H1 (cell line): ENCODE results near the gene SLC25A20. TPM values are rescaled to one million over a fixed set of nuclear protein-coding genes. Genes with fewer than 3 reads are reported as not detected.

ENCODE experiments used
- CTCF ChIA-PET: fragments of 300-600 bp; sonication (Branson Sonifier 250); formaldehyde crosslinking; loops from one replicate; lab custom pipeline; 2021; ENCODE audit not compliant: partially characterized antibody; lab: Charles Lee
- POLR2A ChIA-PET: fragments of 300-600 bp; sonication (Branson Sonifier 250); formaldehyde crosslinking; loops from one replicate; lab custom pipeline; 2021; ENCODE audit warnings: inconsistent platforms; ENCODE audit not compliant: partially characterized antibody; lab: Charles Lee
- DNase-seq, 2 experiments: peaks; one replicate each; pipeline versions ENCODE4 v3.0.0 to v3.0.0-alpha.2; 2010 to 2022; ENCODE audit warnings: low spot score in 2 of 2, low read depth in 1 of 2, mixed read lengths in 1 of 2
- FAIRE-seq: peaks from 2 replicates; lab custom pipeline; 2011; peaks lifted over from hg19 to GRCh38; lab: Jason Lieb, UNC
- H2AFZ ChIP-seq: 2 replicates; pipeline ENCODE4 v1.8.1; 2012; ENCODE audit warnings: low read length, inconsistent platforms
- H2AK5ac ChIP-seq: 2 replicates; pipeline ENCODE4 v1.6.1; 2013; ENCODE audit warnings: low read depth, low read length
- H2BK120ac ChIP-seq: replicated peaks from 2 replicates; pipeline ENCODE3; 2013; ENCODE audit warnings: low read depth, low read length, inconsistent platforms
- H2BK12ac ChIP-seq: 2 replicates; pipeline ENCODE4 v1.6.1; 2013; ENCODE audit warnings: low read depth, low read length
- H2BK15ac ChIP-seq: 2 replicates; pipeline ENCODE4 v1.6.1; 2013; ENCODE audit warnings: low read length
- H2BK20ac ChIP-seq: 2 replicates; pipeline ENCODE4 v1.6.1; 2013; ENCODE audit warnings: low read length
- H2BK5ac ChIP-seq: 2 replicates; pipeline ENCODE4 v1.6.1; 2013; ENCODE audit warnings: low read depth, low read length
- H3K14ac ChIP-seq: 2 replicates; pipeline ENCODE4 v1.6.1; 2013; ENCODE audit warnings: inconsistent platforms; ENCODE audit not compliant: insufficient read length
- H3K18ac ChIP-seq: 2 replicates; pipeline ENCODE4 v1.6.1; 2013; ENCODE audit warnings: low read length; ENCODE audit errors: extremely low read depth
- H3K23ac ChIP-seq: 2 replicates; pipeline ENCODE4 v1.6.1; 2013; ENCODE audit warnings: inconsistent platforms; ENCODE audit not compliant: insufficient read length
- H3K23me2 ChIP-seq: 2 replicates; pipeline ENCODE4 v1.6.1; 2013; ENCODE audit warnings: low read depth, low read length
- H3K27ac ChIP-seq: 2 replicates; pipeline ENCODE4 v1.6.1; 2011; ENCODE audit warnings: low read depth, low read length, inconsistent platforms
- H3K27me3 ChIP-seq, 4 experiments: replicated peaks in 1 of 4; 1 replicate in 1 of 4; 2 replicates in 3 of 4; pipeline versions ENCODE4 v1.6.1 to v1.8.1; 2011 to 2013; ENCODE audit warnings: low read length in 3 of 4, mild to moderate bottlenecking in 3 of 4, inconsistent platforms in 2 of 4, mixed read lengths in 2 of 4, moderate library complexity in 1 of 4; ENCODE audit not compliant: control insufficient read depth in 3 of 4, insufficient read depth in 3 of 4; ENCODE audit errors: extremely low read depth in 1 of 4
- H3K36me3 ChIP-seq, 4 experiments: 2 replicates each; pipeline versions ENCODE4 v1.6.1 to v1.8.1; 2011 to 2013; ENCODE audit warnings: mild to moderate bottlenecking in 4 of 4, low read length in 3 of 4, moderate library complexity in 2 of 4, control low read depth in 1 of 4, inconsistent platforms in 1 of 4; ENCODE audit not compliant: insufficient read depth in 4 of 4, control insufficient read depth in 2 of 4
- H3K4ac ChIP-seq: replicated peaks from 2 replicates; pipeline ENCODE3; 2013; ENCODE audit warnings: low read length, low read depth, mixed read lengths, inconsistent platforms; ENCODE audit not compliant: insufficient read length
- H3K4me1 ChIP-seq, 4 experiments: replicated peaks in 1 of 4; 1 replicate in 1 of 4; 2 replicates in 3 of 4; pipeline versions ENCODE4 v1.6.1 to v1.8.1; 2011 to 2013; ENCODE audit warnings: low read length in 3 of 4, inconsistent platforms in 2 of 4, mixed read lengths in 1 of 4; ENCODE audit not compliant: insufficient read depth in 4 of 4, control insufficient read depth in 3 of 4
- H3K4me2 ChIP-seq, 2 experiments: 2 replicates each; pipeline versions ENCODE4 v1.6.1 to v1.8.1; 2011 to 2013; ENCODE audit warnings: low read depth in 2 of 2, low read length in 2 of 2, control low read depth in 1 of 2, inconsistent platforms in 1 of 2, mild to moderate bottlenecking in 1 of 2; ENCODE audit not compliant: insufficient read depth in 1 of 2
- H3K4me3 ChIP-seq, 4 experiments: fragments of 200-600, 300-600 bp in 1 of 4; sonication (generic), shearing (Covaris generic), sonication (Bioruptor Twin) in 1 of 4; 2 replicates each; pipeline versions ENCODE4 v1.5.1 to v1.8.1; 2011 to 2016; ENCODE audit warnings: low read length in 4 of 4, low read depth in 3 of 4, control low read depth in 2 of 4, inconsistent platforms in 2 of 4, mild to moderate bottlenecking in 2 of 4, mixed read lengths in 1 of 4, moderate library complexity in 1 of 4; ENCODE audit not compliant: insufficient read depth in 2 of 4; ENCODE audit errors: extremely low read depth in 1 of 4
- H3K56ac ChIP-seq: replicated peaks from 2 replicates; pipeline ENCODE3; 2013; ENCODE audit warnings: low read depth, mild to moderate bottlenecking, mixed read lengths, low read length, inconsistent platforms; ENCODE audit not compliant: insufficient read length
- H3K79me1 ChIP-seq: 2 replicates; pipeline ENCODE4 v1.6.1; 2013; ENCODE audit warnings: low read depth, low read length, control low read depth
- H3K79me2 ChIP-seq, 2 experiments: 2 replicates each; pipeline versions ENCODE4 v1.6.1 to v1.8.1; 2012 to 2013; ENCODE audit warnings: low read length in 2 of 2, mild to moderate bottlenecking in 2 of 2, inconsistent platforms in 1 of 2; ENCODE audit not compliant: insufficient read depth in 2 of 2, control insufficient read depth in 1 of 2
- H3K9ac ChIP-seq, 4 experiments: replicated peaks in 1 of 4; 1 replicate in 1 of 4; 2 replicates in 3 of 4; pipeline versions ENCODE4 v1.6.1 to v1.8.1; 2011 to 2013; ENCODE audit warnings: low read depth in 3 of 4, low read length in 3 of 4, control low read depth in 2 of 4, mild to moderate bottlenecking in 2 of 4, moderate library complexity in 2 of 4, inconsistent platforms in 1 of 4; ENCODE audit errors: extremely low read depth in 1 of 4
- H3K9me3 ChIP-seq, 2 experiments: 2 replicates each; pipeline versions ENCODE4 v1.6.1 to v1.8.1; 2012 to 2013; ENCODE audit warnings: mild to moderate bottlenecking in 2 of 2, moderate library complexity in 2 of 2, control low read depth in 1 of 2, inconsistent platforms in 1 of 2, low read depth in 1 of 2, low read length in 1 of 2, mixed read lengths in 1 of 2; ENCODE audit not compliant: insufficient read depth in 2 of 2
- H4K20me1 ChIP-seq, 2 experiments: replicated peaks in 1 of 2; 2 replicates each; pipeline versions ENCODE3 to v1.8.1; 2011 to 2013; ENCODE audit warnings: inconsistent platforms in 2 of 2, low read length in 2 of 2, mild to moderate bottlenecking in 1 of 2; ENCODE audit not compliant: insufficient read depth in 2 of 2, control insufficient read depth in 1 of 2
- H4K5ac ChIP-seq: 2 replicates; pipeline ENCODE4 v1.6.1; 2013; ENCODE audit warnings: low read length, low read depth, mixed read lengths, inconsistent platforms; ENCODE audit not compliant: insufficient read length
- H4K8ac ChIP-seq: 2 replicates; pipeline ENCODE4 v1.8.0; 2013; ENCODE audit warnings: mild to moderate bottlenecking, moderate library complexity, low read length, inconsistent platforms; ENCODE audit not compliant: insufficient read depth; ENCODE audit errors: extremely low read depth
- H4K91ac ChIP-seq: replicated peaks from 2 replicates; pipeline ENCODE3; 2013; ENCODE audit warnings: low read length, mixed read lengths, inconsistent platforms; ENCODE audit not compliant: insufficient read length
- CREB1 ChIP-seq: IDR thresholded peaks from 2 replicates; pipeline ENCODE4 v1.6.1; 2012; ENCODE audit warnings: inconsistent platforms
- EP300 ChIP-seq, 2 experiments: IDR thresholded peaks; 1 replicate in 1 of 2; 2 replicates in 1 of 2; pipeline ENCODE4 v1.6.1; 2011 to 2012; ENCODE audit warnings: low read depth in 2 of 2, low read length in 2 of 2, mild to moderate bottlenecking in 2 of 2, borderline replicate concordance in 1 of 2, inconsistent platforms in 1 of 2, moderate library complexity in 1 of 2
- FOSL1 ChIP-seq: IDR thresholded peaks from 2 replicates; pipeline ENCODE4 v1.6.1; 2011; ENCODE audit warnings: mild to moderate bottlenecking, low read depth, low read length, moderate library complexity; ENCODE audit not compliant: insufficient read depth
- JUN ChIP-seq: IDR thresholded peaks from 2 replicates; pipeline ENCODE4 v1.6.1; 2011; ENCODE audit warnings: low read depth, mild to moderate bottlenecking, improper control_type of control experiment, low read length
- RBBP5 ChIP-seq: IDR thresholded peaks from 2 replicates; pipeline ENCODE4 v1.7.1; 2012; ENCODE audit warnings: low read depth, mild to moderate bottlenecking, inconsistent platforms, low read length, moderate library complexity, borderline replicate concordance
- SP2 ChIP-seq: IDR thresholded peaks from 2 replicates; pipeline ENCODE4 v1.6.1; 2012; ENCODE audit warnings: mild to moderate bottlenecking, low read length, inconsistent platforms
- WGBS, 2 experiments: shearing (Covaris generic) in 1 of 2; methylation state at CpG; one replicate each; pipeline versions ENCODE4 v1.1.6 to v1.1.7; 2013 to 2015; ENCODE audit warnings: low lambda C conversion rate in 2 of 2, mixed read lengths in 2 of 2, inconsistent platforms in 1 of 2, low coverage in 1 of 2, missing lambda C conversion rate in 1 of 2; ENCODE audit not compliant: insufficient replicate concordance in 2 of 2, insufficient coverage in 1 of 2, insufficient read length in 1 of 2; ENCODE audit errors: extremely low coverage in 1 of 2, missing lambda C conversion rate in 1 of 2; 5-methylcytosine and 5-hydroxymethylcytosine counted together
- polyA plus RNA-seq, 7 experiments: library from polyadenylated mRNA; depleted of rRNA in 3 of 7; stranded (reverse) in 5 of 7; unstranded in 2 of 7; fragments of >200 nt in 5 of 7; fragments of 200-250 nt in 2 of 7; gene quantifications; 1 replicate in 5 of 7; 2 replicates in 1 of 7; 4 replicates in 1 of 7; pipeline versions ENCODE4 v1.2.1 to v1.2.3, GENCODE V29; 2011 to 2013; ENCODE audit warnings: missing spikeins in 2 of 7, mixed read lengths in 2 of 7
- total RNA-seq: library from RNA; stranded (reverse); fragmentation: NEBNext Ultra II Directional; extraction: Animal tissue kit (Norgen Biotek cat#: 25700); gene quantifications from 2 replicates; pipeline ENCODE4 v1.2.1, GENCODE V29; 2021
- TF ChIP-seq, protein P1 (sequence below): IDR thresholded peaks from 2 replicates; pipeline ENCODE4 v1.6.1; 2012; ENCODE audit warnings: inconsistent platforms
- TF ChIP-seq, protein P2 (sequence below): IDR thresholded peaks from 2 replicates; pipeline ENCODE4 v1.6.1; 2011; ENCODE audit warnings: low read length, improper control_type of control experiment

Gene SLC25A20
- total and polyA plus RNA-seq, 2 of the 8 experiments (the other 6 are each of a cell fraction or from before 2014, with no cell fraction given), result 3.8 to 4.0 TPM

DNA sequence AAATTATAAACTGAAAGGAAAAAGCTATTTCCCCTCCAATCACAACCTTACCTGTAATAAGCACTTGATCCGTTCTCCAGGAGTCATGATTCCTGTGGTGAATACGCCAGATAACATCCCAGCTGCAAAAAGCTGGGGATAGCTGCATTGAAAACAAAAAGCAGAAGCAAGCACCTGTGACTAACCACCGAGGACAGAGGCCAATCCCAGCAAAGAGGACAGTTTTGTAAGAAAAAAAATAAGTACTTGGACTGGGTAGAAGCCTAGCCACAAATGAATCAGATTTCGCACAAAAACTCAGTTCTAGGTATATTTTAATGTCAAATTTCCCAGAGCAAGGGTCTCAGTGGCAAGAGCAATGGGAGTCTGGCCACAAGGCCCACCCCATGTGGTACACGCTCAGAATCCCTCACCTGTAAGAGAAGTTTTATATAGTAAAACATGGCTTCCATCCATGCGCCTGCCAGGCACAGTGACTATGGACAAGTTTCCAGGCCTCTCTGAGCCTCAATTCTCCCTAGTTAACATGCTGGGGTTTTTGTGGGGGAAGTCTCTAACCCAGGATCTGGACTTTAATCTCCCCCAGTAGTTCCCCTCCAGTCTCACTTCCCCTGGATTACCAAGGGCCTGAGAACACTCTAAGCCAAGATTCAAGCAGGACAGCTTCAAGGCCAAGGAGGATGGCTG is 19.2 kb downstream of the SLC25A20 start:
- H2BK12ac ChIP-seq, result no peak overlapping the region
- DNase-seq (no peak), FAIRE-seq (no peak)
- 92% methylated on average over 6 of the region's 6 CpGs; no CpG with 5 or more reads in 1 of the 2 experiments for WGBS, 2 experiments
- no peak overlapping the region for H3K23ac ChIP-seq
- no peak overlapping the region for H3K4me2 ChIP-seq
- H3K9me3 ChIP-seq, result no peaks in the 10 kb centered on the region
- no peak overlapping the region for H4K5ac ChIP-seq
- no peak overlapping the region for H2BK20ac ChIP-seq
- H2BK120ac ChIP-seq, result no peak overlapping the region
- ChIA-PET POLR2A (interaction anchor here (1.3 kb wide), 1 partner anchor 10 kb away, joined by 3 read pairs; no protein-coding TSS in a partner anchor), CTCF (interaction anchor here (1.5 kb wide), 1 partner anchor 140 kb away, joined by 3 read pairs; no protein-coding TSS in a partner anchor)
- H2AK5ac ChIP-seq, result no peak overlapping the region
- H3K4me3 ChIP-seq, result no peak overlapping the region
- H3K36me3 ChIP-seq, result no peaks in the 10 kb centered on the region
- no peaks in the 10 kb centered on the region for H3K23me2 ChIP-seq
- H4K91ac ChIP-seq, result no peak overlapping the region
- H2BK15ac ChIP-seq, result no peak overlapping the region
- no peak overlapping the region for H3K14ac ChIP-seq
- no peak overlapping the region for H3K9ac ChIP-seq
- H2AFZ ChIP-seq, result no peak overlapping the region
- no peak overlapping the region; the same call in 1 of the 2 replicates for H4K8ac ChIP-seq
- no peaks in the 10 kb centered on the region for H4K20me1 ChIP-seq
- no peaks in the 10 kb centered on the region for H3K4me1 ChIP-seq
- no peak overlapping the region for H3K18ac ChIP-seq
- H3K27ac ChIP-seq, result no peak overlapping the region
- H3K56ac ChIP-seq, result no peak overlapping the region
- no peaks in the 10 kb centered on the region for H3K79me1 ChIP-seq
- TF ChIP-seq, protein P1, sequence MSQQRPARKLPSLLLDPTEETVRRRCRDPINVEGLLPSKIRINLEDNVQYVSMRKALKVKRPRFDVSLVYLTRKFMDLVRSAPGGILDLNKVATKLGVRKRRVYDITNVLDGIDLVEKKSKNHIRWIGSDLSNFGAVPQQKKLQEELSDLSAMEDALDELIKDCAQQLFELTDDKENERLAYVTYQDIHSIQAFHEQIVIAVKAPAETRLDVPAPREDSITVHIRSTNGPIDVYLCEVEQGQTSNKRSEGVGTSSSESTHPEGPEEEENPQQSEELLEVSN, result no peak
- TF ChIP-seq CREB1 (no peak), RBBP5 (no peak), EP300 (IDR thresholded peaks at IDR 0.05; ENCODE audit: borderline replicate concordance in 1 of 2, low read depth in 2 of 2, low read length in 2 of 2) (no peak), SP2 (no peak), FOSL1 (no peak), JUN (no peak)
- TF ChIP-seq, protein P2, sequence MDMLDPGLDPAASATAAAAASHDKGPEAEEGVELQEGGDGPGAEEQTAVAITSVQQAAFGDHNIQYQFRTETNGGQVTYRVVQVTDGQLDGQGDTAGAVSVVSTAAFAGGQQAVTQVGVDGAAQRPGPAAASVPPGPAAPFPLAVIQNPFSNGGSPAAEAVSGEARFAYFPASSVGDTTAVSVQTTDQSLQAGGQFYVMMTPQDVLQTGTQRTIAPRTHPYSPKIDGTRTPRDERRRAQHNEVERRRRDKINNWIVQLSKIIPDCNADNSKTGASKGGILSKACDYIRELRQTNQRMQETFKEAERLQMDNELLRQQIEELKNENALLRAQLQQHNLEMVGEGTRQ, result no peak
- H2BK5ac ChIP-seq, result no peak overlapping the region
- no peaks in the 10 kb centered on the region for H3K27me3 ChIP-seq
- no peak overlapping the region for H3K4ac ChIP-seq
- H3K79me2 ChIP-seq, result no peaks in the 10 kb centered on the region
